Chondrocyte (in vitro differentiated cells): ENCODE data around the gene WAPL. TPM values are rescaled to one million over a fixed set of nuclear protein-coding genes. Genes with fewer than 3 reads are reported as not detected.
A peak's percentile ranks its signal among the peaks of the same experiment; 100 is the strongest.
"Not testable (repeated sequence)": the region's sequence is repeated elsewhere in the genome, so short reads cannot be mapped to it uniquely, and the experiment has no call there.

Experiments
- DNase-seq: peaks from one replicate; pipeline ENCODE4 v3.0.0; 2021; ENCODE audit warnings: mixed read lengths, low spot score
- H3K27ac Mint-ChIP-seq: one replicate; pipeline ENCODE4 v1.8.0; 2021; ENCODE audit warnings: mild to moderate bottlenecking, moderate library complexity, mixed read lengths; ENCODE audit not compliant: unreplicated experiment
- H3K27me3 Mint-ChIP-seq: 2 replicates; pipeline ENCODE4 v1.8.0; 2021; ENCODE audit warnings: low read depth, mixed read lengths
- H3K36me3 Mint-ChIP-seq: 2 replicates; pipeline ENCODE4 v1.8.0; 2021; ENCODE audit warnings: low read depth, mixed read lengths
- H3K4me1 Mint-ChIP-seq: 2 replicates; pipeline ENCODE4 v1.8.0; 2021; ENCODE audit warnings: low read depth, mild to moderate bottlenecking, mixed read lengths
- H3K4me3 Mint-ChIP-seq: one replicate; pipeline ENCODE4 v1.8.0; 2021; ENCODE audit warnings: mild to moderate bottlenecking, moderate library complexity, mixed read lengths; ENCODE audit not compliant: unreplicated experiment
- H3K9me3 Mint-ChIP-seq: 2 replicates; pipeline ENCODE4 v1.8.0; 2021; ENCODE audit warnings: low read depth, mixed read lengths
- CTCF ChIP-seq: fragments of 200-600 bp; sonication (generic); IDR thresholded peaks from 2 replicates; pipeline ENCODE4 v1.5.0; 2021; ENCODE audit warnings: antibody characterized with exemption, mild to moderate bottlenecking, moderate library complexity
- total RNA-seq: library from RNA; stranded (reverse); gene quantifications from 3 replicates; pipeline ENCODE4 v1.2.1, GENCODE V29; 2021

Gene WAPL
- total RNA-seq, 1 donor from 2014 or later = 29.1 TPM

- Mint-ChIP-seq H3K4me3 (no peak overlapping the region), H3K27ac (no peak overlapping the region), H3K27me3 (no peaks in the 10 kb centered on the region), H3K4me1 (peaks cover 1% of the 10 kb centered on the region), H3K9me3 (no peaks in the 10 kb centered on the region), H3K36me3 (peaks cover 2% of the 10 kb centered on the region)
- no peak for TF ChIP-seq CTCF
- DNase-seq = no peak
These were observed 18.4 kb upstream of the WAPL start for GRCh38 chr10:86540016-86540415.

- H3K36me3 Mint-ChIP-seq = peaks cover 2% of the 10 kb centered on the region
These were observed 17.0 kb upstream of the WAPL start for GRCh38 chr10:86538547-86538946.

GRCh38 chr10:86538040-86538439 is 16.4 kb upstream of the WAPL start:
- H3K4me1 Mint-ChIP-seq, H3K9me3 Mint-ChIP-seq, DNase-seq, H3K36me3 Mint-ChIP-seq, H3K27ac Mint-ChIP-seq, H3K4me3 Mint-ChIP-seq, H3K27me3 Mint-ChIP-seq: not testable (repeated sequence)

More at GRCh38 chr10:86538547-86538946, 17.0 kb upstream of the WAPL start:
- no peaks in the 10 kb centered on the region for H3K4me1 Mint-ChIP-seq
- no peaks in the 10 kb centered on the region for H3K27me3 Mint-ChIP-seq
- no peak for TF ChIP-seq CTCF
- no peak for DNase-seq
- H3K4me3 Mint-ChIP-seq = no peak overlapping the region
- H3K27ac Mint-ChIP-seq = no peak overlapping the region
- H3K9me3 Mint-ChIP-seq = no peaks in the 10 kb centered on the region

GRCh38 chr10:86536294-86536861 is 14.8 kb upstream of the WAPL start:
- no peak for TF ChIP-seq CTCF
- Mint-ChIP-seq H3K9me3 (no peaks in the 10 kb centered on the region), H3K27me3 (no peaks in the 10 kb centered on the region), H3K27ac (no peak overlapping the region), H3K4me3 (no peak overlapping the region), H3K4me1 (no peaks in the 10 kb centered on the region), H3K36me3 (no peaks in the 10 kb centered on the region)
- DNase-seq = no peak

- H3K4me1 Mint-ChIP-seq = no peaks in the 10 kb centered on the region
- H3K9me3 Mint-ChIP-seq = no peaks in the 10 kb centered on the region
- H3K4me3 Mint-ChIP-seq = peak overlapping the region; percentile 60
- no peak overlapping the region for H3K27ac Mint-ChIP-seq
- no peak for DNase-seq
- no peaks in the 10 kb centered on the region for H3K36me3 Mint-ChIP-seq
- no peak for TF ChIP-seq CTCF
- H3K27me3 Mint-ChIP-seq = no peaks in the 10 kb centered on the region
These were observed 13.7 kb upstream of the WAPL start for GRCh38 chr10:86535132-86535882.

GRCh38 chr10:86533328-86533727 is 11.7 kb upstream of the WAPL start:
- H3K4me3 Mint-ChIP-seq = no peak overlapping the region
- H3K27ac Mint-ChIP-seq = no peak overlapping the region

GRCh38 chr10:86528736-86529135 is 7.1 kb upstream of the WAPL start:
- H3K27ac Mint-ChIP-seq, H3K36me3 Mint-ChIP-seq, H3K27me3 Mint-ChIP-seq, H3K4me3 Mint-ChIP-seq, DNase-seq, H3K9me3 Mint-ChIP-seq: not testable (repeated sequence)
- H3K4me1 Mint-ChIP-seq = peaks cover 23% of the 10 kb centered on the region

More at GRCh38 chr10:86533328-86533727, 11.7 kb upstream of the WAPL start:
- Mint-ChIP-seq H3K27me3 (no peaks in the 10 kb centered on the region), H3K4me1 (no peaks in the 10 kb centered on the region), H3K36me3 (no peaks in the 10 kb centered on the region), H3K9me3 (no peaks in the 10 kb centered on the region)
- DNase-seq = no peak
- no peak for TF ChIP-seq CTCF
